Ureter (tissue), 1 donor: Measurements from ENCODE around the gene GREB1L. TPM values are rescaled to one million over a fixed set of nuclear protein-coding genes. Genes with fewer than 3 reads are reported as not detected.

Experiments used
- DNase-seq: peaks from one replicate; pipeline ENCODE4 v3.0.0-alpha.2; 2020; ENCODE audit warnings: low spot score
- total RNA-seq: library from RNA; stranded (reverse); gene quantifications from one replicate; pipeline ENCODE4 v1.2.4, GENCODE V29; 2023
- donor health status: DM: yes; HTN: yes; CAD: no.

Gene GREB1L
- total RNA-seq, 1 donor from 2014 or later: 0.05 TPM

DNA sequence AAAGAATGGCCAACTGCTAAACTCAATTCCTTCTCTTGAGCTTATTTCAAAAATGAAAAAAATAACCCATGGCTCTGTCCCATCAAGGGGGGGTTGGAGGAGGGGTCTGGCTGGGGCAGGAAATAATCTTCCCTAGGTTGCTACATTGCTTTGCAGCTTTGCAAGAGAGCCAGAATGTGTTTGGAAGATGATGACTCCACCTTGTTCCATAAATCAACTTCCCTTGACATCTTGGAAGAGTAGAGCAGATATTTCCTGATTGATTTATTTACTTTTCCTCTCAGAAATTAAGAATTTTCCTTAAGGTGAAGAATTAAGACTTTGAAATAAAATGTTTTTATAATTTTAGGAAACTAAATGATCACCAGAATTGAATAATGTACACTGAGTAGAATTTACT is 317.2 kb downstream of the GREB1L start:
- DNase-seq: no peak

DNA sequence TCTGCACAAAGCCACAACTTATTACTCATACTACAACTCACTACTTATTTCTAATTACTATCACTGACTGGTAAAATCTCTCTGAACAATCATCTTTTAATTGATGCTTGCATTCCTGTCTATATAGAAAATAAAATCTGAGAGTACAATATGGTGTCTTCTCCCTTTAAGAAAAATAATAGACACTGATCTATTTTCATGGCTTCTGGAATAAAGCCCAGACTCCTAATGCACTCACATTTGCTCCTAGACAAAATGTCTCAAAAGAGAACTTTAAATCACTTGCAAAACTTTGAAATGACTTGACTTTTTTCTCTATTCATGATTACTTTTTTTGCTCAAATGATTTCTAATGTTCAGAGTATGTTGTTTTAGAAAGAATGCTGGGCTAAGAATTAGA is 329.7 kb downstream of the GREB1L start:
- no peak for DNase-seq

Other genes starting within 250 kb of the GREB1L start
- gene ROCK1, start 130.4 kb upstream of the GREB1L start, total RNA-seq: 70.2 TPM